WTC11 (cell line): Measurements from ENCODE around the gene SRSF10.

Experiments
- FOXP1 ChIP-seq: sonication (generic); formaldehyde crosslinking; IDR thresholded peaks from 2 replicates; pipeline ENCODE4 v1.8.0; 2022; ENCODE audit warnings: missing genetic modification reagents, mild to moderate bottlenecking, moderate library complexity, borderline replicate concordance
- MYBL2 ChIP-seq: sonication (generic); formaldehyde crosslinking; IDR thresholded peaks from 2 replicates; pipeline ENCODE4 v1.8.1; 2023; ENCODE audit warnings: mild to moderate bottlenecking, moderate library complexity, missing genetic modification reagents
- TEAD4 ChIP-seq: sonication (generic); formaldehyde crosslinking; IDR thresholded peaks from 2 replicates; pipeline ENCODE4 v1.8.0; 2022; ENCODE audit warnings: mild to moderate bottlenecking, missing genetic modification reagents
- TF ChIP-seq, protein P1 (sequence below): sonication (generic); formaldehyde crosslinking; IDR thresholded peaks from 2 replicates; pipeline ENCODE4 v1.8.1; 2023; ENCODE audit warnings: mild to moderate bottlenecking, missing genetic modification reagents
- TF ChIP-seq, protein P2 (sequence below): sonication (generic); formaldehyde crosslinking; IDR thresholded peaks from 2 replicates; pipeline ENCODE4 v1.8.0; 2022; ENCODE audit warnings: mild to moderate bottlenecking, missing genetic modification reagents
- TF ChIP-seq, protein P3 (sequence below): fragments of 200-600 bp; IDR thresholded peaks from 2 replicates; pipeline ENCODE4 v1.8.0; 2022; ENCODE audit warnings: antibody characterized with exemption
- TF ChIP-seq, protein P4 (sequence below): sonication (generic); formaldehyde crosslinking; IDR thresholded peaks from 2 replicates; pipeline ENCODE4 v1.8.0; 2022; ENCODE audit warnings: mild to moderate bottlenecking, missing genetic modification reagents

DNA sequence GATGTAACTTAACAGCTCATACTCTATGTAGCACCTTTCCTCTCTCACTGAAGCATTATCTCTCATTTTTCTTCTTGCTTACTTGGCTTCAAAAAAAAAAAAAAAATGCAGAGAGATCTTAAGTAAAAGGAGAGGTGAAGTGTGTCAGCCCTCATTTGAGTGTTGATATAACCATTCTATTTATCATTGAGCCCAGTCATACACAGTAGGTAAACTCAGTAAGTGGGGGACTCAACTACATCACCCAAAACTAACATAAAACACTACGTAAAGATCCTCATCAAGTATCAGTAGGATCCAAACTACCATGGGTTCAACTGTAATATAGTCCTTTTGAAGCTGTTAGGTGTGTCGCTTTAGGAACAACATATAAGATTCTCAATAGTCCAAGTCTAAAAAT lies 12.3 kb downstream of the SRSF10 start:
- TF ChIP-seq, protein P1, sequence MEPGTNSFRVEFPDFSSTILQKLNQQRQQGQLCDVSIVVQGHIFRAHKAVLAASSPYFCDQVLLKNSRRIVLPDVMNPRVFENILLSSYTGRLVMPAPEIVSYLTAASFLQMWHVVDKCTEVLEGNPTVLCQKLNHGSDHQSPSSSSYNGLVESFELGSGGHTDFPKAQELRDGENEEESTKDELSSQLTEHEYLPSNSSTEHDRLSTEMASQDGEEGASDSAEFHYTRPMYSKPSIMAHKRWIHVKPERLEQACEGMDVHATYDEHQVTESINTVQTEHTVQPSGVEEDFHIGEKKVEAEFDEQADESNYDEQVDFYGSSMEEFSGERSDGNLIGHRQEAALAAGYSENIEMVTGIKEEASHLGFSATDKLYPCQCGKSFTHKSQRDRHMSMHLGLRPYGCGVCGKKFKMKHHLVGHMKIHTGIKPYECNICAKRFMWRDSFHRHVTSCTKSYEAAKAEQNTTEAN (CRISPR knock-in tag) = no peak
- TF ChIP-seq FOXP1 (CRISPR knock-in tag) (no peak), TEAD4 (CRISPR knock-in tag) (no peak), MYBL2 (CRISPR knock-in tag) (no peak)
- TF ChIP-seq, protein P2, sequence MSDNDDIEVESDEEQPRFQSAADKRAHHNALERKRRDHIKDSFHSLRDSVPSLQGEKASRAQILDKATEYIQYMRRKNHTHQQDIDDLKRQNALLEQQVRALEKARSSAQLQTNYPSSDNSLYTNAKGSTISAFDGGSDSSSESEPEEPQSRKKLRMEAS (CRISPR knock-in tag) = no peak
- TF ChIP-seq, protein P3, sequence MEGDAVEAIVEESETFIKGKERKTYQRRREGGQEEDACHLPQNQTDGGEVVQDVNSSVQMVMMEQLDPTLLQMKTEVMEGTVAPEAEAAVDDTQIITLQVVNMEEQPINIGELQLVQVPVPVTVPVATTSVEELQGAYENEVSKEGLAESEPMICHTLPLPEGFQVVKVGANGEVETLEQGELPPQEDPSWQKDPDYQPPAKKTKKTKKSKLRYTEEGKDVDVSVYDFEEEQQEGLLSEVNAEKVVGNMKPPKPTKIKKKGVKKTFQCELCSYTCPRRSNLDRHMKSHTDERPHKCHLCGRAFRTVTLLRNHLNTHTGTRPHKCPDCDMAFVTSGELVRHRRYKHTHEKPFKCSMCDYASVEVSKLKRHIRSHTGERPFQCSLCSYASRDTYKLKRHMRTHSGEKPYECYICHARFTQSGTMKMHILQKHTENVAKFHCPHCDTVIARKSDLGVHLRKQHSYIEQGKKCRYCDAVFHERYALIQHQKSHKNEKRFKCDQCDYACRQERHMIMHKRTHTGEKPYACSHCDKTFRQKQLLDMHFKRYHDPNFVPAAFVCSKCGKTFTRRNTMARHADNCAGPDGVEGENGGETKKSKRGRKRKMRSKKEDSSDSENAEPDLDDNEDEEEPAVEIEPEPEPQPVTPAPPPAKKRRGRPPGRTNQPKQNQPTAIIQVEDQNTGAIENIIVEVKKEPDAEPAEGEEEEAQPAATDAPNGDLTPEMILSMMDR = no peak
- TF ChIP-seq, protein P4, sequence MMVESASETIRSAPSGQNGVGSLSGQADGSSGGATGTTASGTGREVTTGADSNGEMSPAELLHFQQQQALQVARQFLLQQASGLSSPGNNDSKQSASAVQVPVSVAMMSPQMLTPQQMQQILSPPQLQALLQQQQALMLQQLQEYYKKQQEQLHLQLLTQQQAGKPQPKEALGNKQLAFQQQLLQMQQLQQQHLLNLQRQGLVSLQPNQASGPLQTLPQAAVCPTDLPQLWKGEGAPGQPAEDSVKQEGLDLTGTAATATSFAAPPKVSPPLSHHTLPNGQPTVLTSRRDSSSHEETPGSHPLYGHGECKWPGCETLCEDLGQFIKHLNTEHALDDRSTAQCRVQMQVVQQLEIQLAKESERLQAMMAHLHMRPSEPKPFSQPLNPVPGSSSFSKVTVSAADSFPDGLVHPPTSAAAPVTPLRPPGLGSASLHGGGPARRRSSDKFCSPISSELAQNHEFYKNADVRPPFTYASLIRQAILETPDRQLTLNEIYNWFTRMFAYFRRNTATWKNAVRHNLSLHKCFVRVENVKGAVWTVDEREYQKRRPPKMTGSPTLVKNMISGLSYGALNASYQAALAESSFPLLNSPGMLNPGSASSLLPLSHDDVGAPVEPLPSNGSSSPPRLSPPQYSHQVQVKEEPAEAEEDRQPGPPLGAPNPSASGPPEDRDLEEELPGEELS = no peak
